ENCODE data around the gene CX3CL1. TPM values are rescaled to one million over a fixed set of nuclear protein-coding genes. Genes with fewer than 3 reads are reported as not detected.

CX3CL1 gene
- total and polyA plus RNA-seq, 2 of the 4 experiments (the other 2 are of a cell fraction) = 0.18 to 0.77 TPM

- POLR2A ChIA-PET (ENCODE audit: unreplicated experiment) = no interaction called here
- Histone ChIP-seq H2BK5ac (ENCODE audit: low read depth, low read length, poor library complexity, severe bottlenecking) (no peak overlapping the region), H3K23ac (ENCODE audit: low read depth, low read length) (no peak overlapping the region), H3K9ac (ENCODE audit: low read depth, low read length) (no peak overlapping the region), H2BK20ac (ENCODE audit: low read depth, low read length) (no peak overlapping the region), H3K18ac (ENCODE audit: low read depth, low read length) (no peak overlapping the region), H3K14ac (replicated peaks; ENCODE audit: low read depth, low read length) (no peak overlapping the region), H3K4me3 (ENCODE audit: insufficient read depth, low read depth, low read length) (no peak overlapping the region), H3K4ac (ENCODE audit: low read depth, low read length) (no peak overlapping the region), H3K4me2 (ENCODE audit: low read depth, low read length) (no peak overlapping the region), H4K91ac (ENCODE audit: insufficient read depth, low read depth, low read length) (no peak overlapping the region), H2AK9ac (replicated peaks; ENCODE audit: low read depth, low read length, poor library complexity) (no peak overlapping the region), H3K9me3 (ENCODE audit: control insufficient read depth, insufficient read depth, low read length) (no peaks in the 10 kb centered on the region), H4K8ac (ENCODE audit: low read depth in 2 of 2, low read length in 2 of 2) (no peak overlapping the region), H4K20me1 (ENCODE audit: insufficient read depth, low read length) (no peaks in the 10 kb centered on the region), H3K9me1 (ENCODE audit: insufficient read depth, low read length) (no peaks in the 10 kb centered on the region), H2AFZ (replicated peaks; ENCODE audit: low read length, poor library complexity) (no peak overlapping the region), H3K79me1 (ENCODE audit: low read depth in 1 of 2, low read length in 2 of 2) (0 out of 4 replicates have a peak, but pooled peaks cover 0 to 3% of the 10 kb centered on the region in 2 experiments), H3K56ac (ENCODE audit: extremely low read depth, insufficient read depth, low read length) (no peak overlapping the region), H4K5ac (ENCODE audit: low read depth, low read length) (no peak overlapping the region), H2BK15ac (ENCODE audit: low read depth, low read length) (no peak overlapping the region), H3K27ac (ENCODE audit: insufficient read depth, low read length) (no peak overlapping the region), H3K27me3 (ENCODE audit: control insufficient read depth, insufficient read depth, low read length) (no peaks in the 10 kb centered on the region), H3K4me1 (ENCODE audit: control insufficient read depth, insufficient read depth, low read length) (no peaks in the 10 kb centered on the region; the same call in 1 of the 2 replicates), H2BK120ac (ENCODE audit: low read depth, low read length) (no peak overlapping the region), H2AK5ac (ENCODE audit: low read depth, low read length) (no peak overlapping the region), H3K36me3 (ENCODE audit: control insufficient read depth, insufficient read depth, low read length) (peaks cover 55% of the 10 kb centered on the region)
- dilution Hi-C loops (cut with HindIII; ENCODE audit: low sequenced_read_pairs, unreplicated experiment) (no loop called here), in situ Hi-C loops (cut with MboI; ENCODE audit: low sequenced_read_pairs) (no loop called here), intact Hi-C loops (cut with micrococcal nuclease) (no loop called here)
- DNase-seq = no peak
- WGBS, 2 experiments (ENCODE audit: extremely low coverage in 2 of 2, insufficient read length in 1 of 2) = no CpG with 5 or more reads among the region's 3 CpGs
- CTCF ChIA-PET = interaction anchor here (1.1 to 1.2 kb wide), 2 partner anchors 11 to 15 kb away, joined by 3 read pairs; no protein-coding TSS in a partner anchor
- TF ChIP-seq BHLHE40 (IDR thresholded peaks at IDR 0.05; ENCODE audit: low read depth, low read length) (no peak), NFE2L2 (IDR thresholded peaks at IDR 0.05; ENCODE audit: low read depth, low read length) (no peak), MAZ (IDR thresholded peaks at IDR 0.05; ENCODE audit: borderline replicate concordance, low read depth, low read length) (no peak), RFX5 (IDR thresholded peaks at IDR 0.05; ENCODE audit: low read depth, low read length) (no peak), MAFK (IDR thresholded peaks at IDR 0.05; ENCODE audit: low read depth, low read length) (no peak), RAD21 (IDR thresholded peaks at IDR 0.05; ENCODE audit: low read length) (no peak), CHD1 (IDR thresholded peaks at IDR 0.05; ENCODE audit: low read depth, low read length) (no peak)
- BruUV-seq (replicated peaks) = no TSS peak
- ATAC-seq (ENCODE audit: low read depth) = no peak
Observed at GRCh38 chr16:57432989-57433388, 60.7 kb downstream of the CX3CL1 start.
